HepG2 (cell line): ENCODE data around the gene PDK2. TPM values are rescaled to one million over a fixed set of nuclear protein-coding genes. Genes with fewer than 3 reads are reported as not detected.

Source experiments
- CEBPB ChIP-seq: IDR thresholded peaks from 2 replicates; pipeline ENCODE4 v1.6.1; 2011; ENCODE audit warnings: low read depth, low read length, improper control_type of control experiment, borderline replicate concordance
- IRX3 ChIP-seq: sonication (generic); formaldehyde crosslinking; IDR thresholded peaks from 2 replicates; pipeline ENCODE4 v1.8.1; 2023; ENCODE audit warnings: mild to moderate bottlenecking, low read depth, missing genetic modification reagents, borderline replicate concordance
- SAFB2 ChIP-seq: sonication (generic); formaldehyde crosslinking; IDR thresholded peaks from 2 replicates; pipeline ENCODE4 v1.5.1; 2020; ENCODE audit warnings: missing genetic modification reagents, low read depth, mild to moderate bottlenecking, borderline replicate concordance
- YEATS4 ChIP-seq: sonication (generic); formaldehyde crosslinking; IDR thresholded peaks from 2 replicates; pipeline ENCODE4 v1.4.0; 2020; ENCODE audit warnings: missing genetic modification reagents, borderline replicate concordance
- ZNF124 ChIP-seq: sonication (generic); formaldehyde crosslinking; IDR thresholded peaks from 2 replicates; pipeline ENCODE4 v1.4.0; 2020; ENCODE audit warnings: missing genetic modification reagents
- ZNF367 ChIP-seq: sonication (generic); formaldehyde crosslinking; IDR thresholded peaks from 2 replicates; pipeline ENCODE4 v1.4.0; 2020; ENCODE audit warnings: missing genetic modification reagents, borderline replicate concordance
- ZNF616 ChIP-seq: sonication (generic); formaldehyde crosslinking; IDR thresholded peaks from 2 replicates; pipeline ENCODE4 v1.5.0; 2020; ENCODE audit warnings: low read depth, mild to moderate bottlenecking, missing genetic modification reagents
- ZSCAN30 ChIP-seq: sonication (generic); formaldehyde crosslinking; IDR thresholded peaks from 2 replicates; pipeline ENCODE4 v1.5.0; 2020; ENCODE audit warnings: mild to moderate bottlenecking, missing genetic modification reagents
- polyA plus RNA-seq, 8 experiments: library from polyadenylated mRNA; depleted of rRNA in 3 of 8; stranded (reverse) in 7 of 8; unstranded in 1 of 8; fragments of >200 nt; fragmentation: Illumina TruSeq in 4 of 8; extraction: Trizol in 4 of 8; gene quantifications; 2 replicates each; pipeline versions ENCODE4 v1.2.1 to v1.2.3, GENCODE V29; 2011 to 2016; ENCODE audit warnings: low read depth in 4 of 8, missing spikeins in 1 of 8, mixed read lengths in 1 of 8; ENCODE audit not compliant: insufficient read depth in 1 of 8
- total RNA-seq, 5 experiments: library from RNA; depleted of rRNA; stranded (reverse); fragments of >200 nt; fragmentation: Illumina TruSeq; extraction: Trizol; gene quantifications; 2 replicates each; pipeline ENCODE4 v1.2.3, GENCODE V29; 2016; ENCODE audit warnings: low read depth in 1 of 5
- TF ChIP-seq, protein P1 (sequence below): sonication (generic); formaldehyde crosslinking; IDR thresholded peaks from 2 replicates; pipeline ENCODE4 v1.5.0; 2020; ENCODE audit warnings: mild to moderate bottlenecking, missing genetic modification reagents, borderline replicate concordance
- TF ChIP-seq, protein P2 (sequence below): sonication (generic); formaldehyde crosslinking; IDR thresholded peaks from 2 replicates; pipeline ENCODE4 v1.9.0; 2022; ENCODE audit warnings: low read depth, missing genetic modification reagents
- TF ChIP-seq, protein P3 (sequence below): sonication (generic); formaldehyde crosslinking; IDR thresholded peaks from 2 replicates; pipeline ENCODE4 v1.5.1; 2020; ENCODE audit warnings: mild to moderate bottlenecking, missing genetic modification reagents, moderate library complexity
- TF ChIP-seq, protein P4 (sequence below): sonication (generic); formaldehyde crosslinking; IDR thresholded peaks from 2 replicates; pipeline ENCODE4 v1.8.0; 2022; ENCODE audit warnings: mild to moderate bottlenecking, missing genetic modification reagents, moderate library complexity
- TF ChIP-seq, protein P5 (sequence below): sonication (generic); formaldehyde crosslinking; IDR thresholded peaks from 2 replicates; pipeline ENCODE4 v1.4.0; 2020; ENCODE audit warnings: mild to moderate bottlenecking, missing genetic modification reagents

Gene PDK2
- total and polyA plus RNA-seq, 2 of the 13 experiments (the other 11 are each of a cell fraction or from before 2014, with no cell fraction given) = 18.5 to 59.7 TPM

DNA sequence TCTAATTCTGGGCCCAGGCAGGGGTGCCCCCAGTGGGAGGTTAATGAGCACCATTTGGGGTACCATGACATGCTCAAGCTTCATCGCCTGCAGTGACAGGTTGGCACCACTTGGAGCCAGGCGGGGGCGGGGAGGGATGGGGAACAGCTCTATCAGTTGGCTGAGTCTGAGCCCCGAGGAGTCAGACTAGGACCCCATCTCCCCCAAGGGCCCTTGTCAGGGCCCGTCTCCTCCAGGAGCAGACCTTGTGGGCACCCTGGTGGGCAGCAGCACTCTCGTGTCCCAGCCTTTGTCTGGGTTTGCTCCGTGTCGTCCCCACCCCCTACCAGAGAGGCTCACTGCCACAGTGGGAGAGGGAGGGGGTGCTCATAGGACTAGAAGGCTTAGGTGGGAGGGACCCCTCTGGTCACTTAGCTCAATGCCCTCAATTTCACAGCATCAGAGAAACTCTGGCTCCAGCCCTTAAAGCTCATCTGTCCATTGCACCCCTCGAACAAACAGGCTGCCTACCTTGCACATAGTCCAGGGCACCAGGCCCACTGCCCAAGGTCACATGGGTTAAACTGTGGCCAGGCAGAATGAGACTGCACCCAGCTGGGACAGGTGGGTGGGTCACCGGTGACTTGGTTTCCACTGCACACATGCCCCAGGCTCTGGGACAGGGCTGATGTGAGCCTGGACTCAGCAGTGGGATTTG is 51.2 kb downstream of the PDK2 start (continued):
- TF ChIP-seq, protein P1, sequence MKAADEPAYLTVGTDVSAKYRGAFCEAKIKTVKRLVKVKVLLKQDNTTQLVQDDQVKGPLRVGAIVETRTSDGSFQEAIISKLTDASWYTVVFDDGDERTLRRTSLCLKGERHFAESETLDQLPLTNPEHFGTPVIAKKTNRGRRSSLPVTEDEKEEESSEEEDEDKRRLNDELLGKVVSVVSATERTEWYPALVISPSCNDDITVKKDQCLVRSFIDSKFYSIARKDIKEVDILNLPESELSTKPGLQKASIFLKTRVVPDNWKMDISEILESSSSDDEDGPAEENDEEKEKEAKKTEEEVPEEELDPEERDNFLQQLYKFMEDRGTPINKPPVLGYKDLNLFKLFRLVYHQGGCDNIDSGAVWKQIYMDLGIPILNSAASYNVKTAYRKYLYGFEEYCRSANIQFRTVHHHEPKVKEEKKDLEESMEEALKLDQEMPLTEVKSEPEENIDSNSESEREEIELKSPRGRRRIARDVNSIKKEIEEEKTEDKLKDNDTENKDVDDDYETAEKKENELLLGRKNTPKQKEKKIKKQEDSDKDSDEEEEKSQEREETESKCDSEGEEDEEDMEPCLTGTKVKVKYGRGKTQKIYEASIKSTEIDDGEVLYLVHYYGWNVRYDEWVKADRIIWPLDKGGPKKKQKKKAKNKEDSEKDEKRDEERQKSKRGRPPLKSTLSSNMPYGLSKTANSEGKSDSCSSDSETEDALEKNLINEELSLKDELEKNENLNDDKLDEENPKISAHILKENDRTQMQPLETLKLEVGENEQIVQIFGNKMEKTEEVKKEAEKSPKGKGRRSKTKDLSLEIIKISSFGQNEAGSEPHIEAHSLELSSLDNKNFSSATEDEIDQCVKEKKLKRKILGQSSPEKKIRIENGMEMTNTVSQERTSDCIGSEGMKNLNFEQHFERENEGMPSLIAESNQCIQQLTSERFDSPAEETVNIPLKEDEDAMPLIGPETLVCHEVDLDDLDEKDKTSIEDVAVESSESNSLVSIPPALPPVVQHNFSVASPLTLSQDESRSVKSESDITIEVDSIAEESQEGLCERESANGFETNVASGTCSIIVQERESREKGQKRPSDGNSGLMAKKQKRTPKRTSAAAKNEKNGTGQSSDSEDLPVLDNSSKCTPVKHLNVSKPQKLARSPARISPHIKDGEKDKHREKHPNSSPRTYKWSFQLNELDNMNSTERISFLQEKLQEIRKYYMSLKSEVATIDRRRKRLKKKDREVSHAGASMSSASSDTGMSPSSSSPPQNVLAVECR (CRISPR knock-in tag) = peak; percentile 40; the same call in 1 of the 2 replicates
- TF ChIP-seq YEATS4 = no peak
- TF ChIP-seq, protein P2, sequence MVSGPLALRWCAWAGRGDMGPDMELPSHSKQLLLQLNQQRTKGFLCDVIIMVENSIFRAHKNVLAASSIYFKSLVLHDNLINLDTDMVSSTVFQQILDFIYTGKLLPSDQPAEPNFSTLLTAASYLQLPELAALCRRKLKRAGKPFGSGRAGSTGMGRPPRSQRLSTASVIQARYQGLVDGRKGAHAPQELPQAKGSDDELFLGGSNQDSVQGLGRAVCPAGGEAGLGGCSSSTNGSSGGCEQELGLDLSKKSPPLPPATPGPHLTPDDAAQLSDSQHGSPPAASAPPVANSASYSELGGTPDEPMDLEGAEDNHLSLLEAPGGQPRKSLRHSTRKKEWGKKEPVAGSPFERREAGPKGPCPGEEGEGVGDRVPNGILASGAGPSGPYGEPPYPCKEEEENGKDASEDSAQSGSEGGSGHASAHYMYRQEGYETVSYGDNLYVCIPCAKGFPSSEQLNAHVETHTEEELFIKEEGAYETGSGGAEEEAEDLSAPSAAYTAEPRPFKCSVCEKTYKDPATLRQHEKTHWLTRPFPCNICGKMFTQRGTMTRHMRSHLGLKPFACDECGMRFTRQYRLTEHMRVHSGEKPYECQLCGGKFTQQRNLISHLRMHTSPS (CRISPR knock-in tag) = peak; percentile 81; the same call in 1 of the 2 replicates
- no peak for TF ChIP-seq ZNF124 (CRISPR knock-in tag)
- TF ChIP-seq, protein P3, sequence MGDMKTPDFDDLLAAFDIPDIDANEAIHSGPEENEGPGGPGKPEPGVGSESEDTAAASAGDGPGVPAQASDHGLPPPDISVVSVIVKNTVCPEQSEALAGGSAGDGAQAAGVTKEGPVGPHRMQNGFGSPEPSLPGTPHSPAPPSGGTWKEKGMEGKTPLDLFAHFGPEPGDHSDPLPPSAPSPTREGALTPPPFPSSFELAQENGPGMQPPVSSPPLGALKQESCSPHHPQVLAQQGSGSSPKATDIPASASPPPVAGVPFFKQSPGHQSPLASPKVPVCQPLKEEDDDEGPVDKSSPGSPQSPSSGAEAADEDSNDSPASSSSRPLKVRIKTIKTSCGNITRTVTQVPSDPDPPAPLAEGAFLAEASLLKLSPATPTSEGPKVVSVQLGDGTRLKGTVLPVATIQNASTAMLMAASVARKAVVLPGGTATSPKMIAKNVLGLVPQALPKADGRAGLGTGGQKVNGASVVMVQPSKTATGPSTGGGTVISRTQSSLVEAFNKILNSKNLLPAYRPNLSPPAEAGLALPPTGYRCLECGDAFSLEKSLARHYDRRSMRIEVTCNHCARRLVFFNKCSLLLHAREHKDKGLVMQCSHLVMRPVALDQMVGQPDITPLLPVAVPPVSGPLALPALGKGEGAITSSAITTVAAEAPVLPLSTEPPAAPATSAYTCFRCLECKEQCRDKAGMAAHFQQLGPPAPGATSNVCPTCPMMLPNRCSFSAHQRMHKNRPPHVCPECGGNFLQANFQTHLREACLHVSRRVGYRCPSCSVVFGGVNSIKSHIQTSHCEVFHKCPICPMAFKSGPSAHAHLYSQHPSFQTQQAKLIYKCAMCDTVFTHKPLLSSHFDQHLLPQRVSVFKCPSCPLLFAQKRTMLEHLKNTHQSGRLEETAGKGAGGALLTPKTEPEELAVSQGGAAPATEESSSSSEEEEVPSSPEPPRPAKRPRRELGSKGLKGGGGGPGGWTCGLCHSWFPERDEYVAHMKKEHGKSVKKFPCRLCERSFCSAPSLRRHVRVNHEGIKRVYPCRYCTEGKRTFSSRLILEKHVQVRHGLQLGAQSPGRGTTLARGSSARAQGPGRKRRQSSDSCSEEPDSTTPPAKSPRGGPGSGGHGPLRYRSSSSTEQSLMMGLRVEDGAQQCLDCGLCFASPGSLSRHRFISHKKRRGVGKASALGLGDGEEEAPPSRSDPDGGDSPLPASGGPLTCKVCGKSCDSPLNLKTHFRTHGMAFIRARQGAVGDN (CRISPR knock-in tag) = peak; percentile 38; the same call in 1 of the 2 replicates
- no peak for TF ChIP-seq ZNF616 (CRISPR knock-in tag)
- TF ChIP-seq IRX3 (CRISPR knock-in tag) = no peak
- TF ChIP-seq, protein P4, sequence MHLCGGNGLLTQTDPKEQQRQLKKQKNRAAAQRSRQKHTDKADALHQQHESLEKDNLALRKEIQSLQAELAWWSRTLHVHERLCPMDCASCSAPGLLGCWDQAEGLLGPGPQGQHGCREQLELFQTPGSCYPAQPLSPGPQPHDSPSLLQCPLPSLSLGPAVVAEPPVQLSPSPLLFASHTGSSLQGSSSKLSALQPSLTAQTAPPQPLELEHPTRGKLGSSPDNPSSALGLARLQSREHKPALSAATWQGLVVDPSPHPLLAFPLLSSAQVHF (CRISPR knock-in tag) = no peak
- no peak for TF ChIP-seq ZNF367 (CRISPR knock-in tag)
- TF ChIP-seq CEBPB = no peak
- no peak for TF ChIP-seq ZSCAN30
- TF ChIP-seq, protein P5, sequence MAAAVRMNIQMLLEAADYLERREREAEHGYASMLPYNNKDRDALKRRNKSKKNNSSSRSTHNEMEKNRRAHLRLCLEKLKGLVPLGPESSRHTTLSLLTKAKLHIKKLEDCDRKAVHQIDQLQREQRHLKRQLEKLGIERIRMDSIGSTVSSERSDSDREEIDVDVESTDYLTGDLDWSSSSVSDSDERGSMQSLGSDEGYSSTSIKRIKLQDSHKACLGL (CRISPR knock-in tag) = no peak
- TF ChIP-seq SAFB2 (CRISPR knock-in tag) = no peak
